ENCODE results near the gene DESI2.
"Not testable (repeated sequence)": the region's sequence is repeated elsewhere in the genome, so short reads cannot be mapped to it uniquely, and the experiment has no call there.

The DESI2 gene

GRCh38 chr1:244709076-244709475, 56.1 kb downstream of the DESI2 start:
- DNase-seq = no peak

- DNase-seq = no peak
Observed at GRCh38 chr1:244709476-244710368, 56.8 kb downstream of the DESI2 start.

- no peak for DNase-seq
Observed at GRCh38 chr1:244710474-244711062, 57.6 kb downstream of the DESI2 start.

- DNase-seq = no peak
Observed at GRCh38 chr1:244712669-244713068, 59.7 kb downstream of the DESI2 start.

GRCh38 chr1:244713332-244713731, 60.4 kb downstream of the DESI2 start:
- DNase-seq = no peak

GRCh38 chr1:244727871-244728474, 75.0 kb downstream of the DESI2 start:
- no peak for DNase-seq

- DNase-seq = peak in 1 of 2 donors; percentile 18
Observed at GRCh38 chr1:244730153-244730933, 77.4 kb downstream of the DESI2 start.

- no peak for DNase-seq
Observed at GRCh38 chr1:244730934-244731434, 78.1 kb downstream of the DESI2 start.

- DNase-seq = no peak
Observed at GRCh38 chr1:244731651-244732050, 78.7 kb downstream of the DESI2 start.

GRCh38 chr1:244732851-244733450, 80.0 kb downstream of the DESI2 start:
- no peak for DNase-seq

- DNase-seq = no peak
Observed at GRCh38 chr1:244735404-244735803, 82.5 kb downstream of the DESI2 start.

GRCh38 chr1:244735876-244736561, 83.1 kb downstream of the DESI2 start:
- DNase-seq = no peak

GRCh38 chr1:244739140-244739539, 86.2 kb downstream of the DESI2 start:
- not testable (repeated sequence) for DNase-seq

- DNase-seq = not testable (repeated sequence)
Observed at GRCh38 chr1:244740027-244740617, 87.2 kb downstream of the DESI2 start.

- no peak for DNase-seq
Observed at GRCh38 chr1:244741692-244742091, 88.8 kb downstream of the DESI2 start.

GRCh38 chr1:244749230-244750016, 96.5 kb downstream of the DESI2 start:
- DNase-seq = no peak

GRCh38 chr1:244751271-244751895, 98.5 kb downstream of the DESI2 start:
- no peak for DNase-seq

- no peak for DNase-seq
Observed at GRCh38 chr1:244755673-244756072, 102.7 kb downstream of the DESI2 start.

GRCh38 chr1:244757091-244757939, 104.4 kb downstream of the DESI2 start:
- no peak for DNase-seq
